PFSK-1 (cell line): ENCODE data around the gene CCDC9B.

Experiments used
- FOXP2 ChIP-seq: optimal IDR thresholded peaks from 2 replicates; pipeline ENCODE3; 2011; ENCODE audit warnings: borderline replicate concordance, control low read depth, inconsistent platforms; ENCODE audit not compliant: insufficient read depth; ENCODE audit errors: extremely low read length, extremely low read depth
- POLR2AphosphoS5 ChIP-seq: IDR thresholded peaks from 2 replicates; pipeline ENCODE4 v1.6.1; 2012; ENCODE audit warnings: low read depth, mild to moderate bottlenecking, control low read depth, low read length, moderate library complexity
- REST ChIP-seq, 2 experiments: IDR thresholded peaks; 2 replicates each; pipeline versions ENCODE4 v1.6.1 to v1.8.0; 2011 to 2012; ENCODE audit warnings: low read depth in 2 of 2, low read length in 2 of 2, control low read depth in 1 of 2, inconsistent platforms in 1 of 2, mild to moderate bottlenecking in 1 of 2, moderate library complexity in 1 of 2; ENCODE audit not compliant: insufficient read depth in 1 of 2
- SIN3A ChIP-seq: IDR thresholded peaks from 2 replicates; pipeline ENCODE4 v1.6.1; 2012; ENCODE audit warnings: mild to moderate bottlenecking, low read length, moderate library complexity, borderline replicate concordance; ENCODE audit not compliant: insufficient read depth
- TAF1 ChIP-seq: IDR thresholded peaks from 2 replicates; pipeline ENCODE4 v1.6.1; 2012; ENCODE audit warnings: low read length, control low read depth, borderline replicate concordance; ENCODE audit not compliant: insufficient read depth

CCDC9B gene

GRCh38 chr15:40306908-40307307, 33.8 kb downstream of the CCDC9B start:
- TF ChIP-seq REST (IDR thresholded peaks at IDR 0.05; ENCODE audit: insufficient read depth in 1 of 2, low read depth in 2 of 2, low read length in 2 of 2) = no peak
- TF ChIP-seq POLR2AphosphoS5 = no peak
- TF ChIP-seq TAF1 = no peak
- TF ChIP-seq SIN3A = no peak
- no peak for TF ChIP-seq FOXP2

GRCh38 chr15:40306371-40306770, 34.4 kb downstream of the CCDC9B start:
- TF ChIP-seq POLR2AphosphoS5 = no peak

GRCh38 chr15:40305281-40305680, 35.5 kb downstream of the CCDC9B start:
- TF ChIP-seq POLR2AphosphoS5 = no peak
- TF ChIP-seq FOXP2 = no peak
- TF ChIP-seq TAF1 = no peak
- TF ChIP-seq REST (IDR thresholded peaks at IDR 0.05; ENCODE audit: insufficient read depth in 1 of 2, low read depth in 2 of 2, low read length in 2 of 2) = no peak
- no peak for TF ChIP-seq SIN3A

- TF ChIP-seq FOXP2 (no peak), TAF1 (no peak), POLR2AphosphoS5 (no peak), SIN3A (no peak), REST (IDR thresholded peaks at IDR 0.05; ENCODE audit: insufficient read depth in 1 of 2, low read depth in 2 of 2, low read length in 2 of 2) (no peak)
Measured at GRCh38 chr15:40303576-40303975, 37.2 kb downstream of the CCDC9B start.

GRCh38 chr15:40302981-40303380, 37.8 kb downstream of the CCDC9B start:
- no peak for TF ChIP-seq REST (IDR thresholded peaks at IDR 0.05; ENCODE audit: insufficient read depth in 1 of 2, low read depth in 2 of 2, low read length in 2 of 2)
- TF ChIP-seq TAF1 = no peak
- no peak for TF ChIP-seq POLR2AphosphoS5
- no peak for TF ChIP-seq FOXP2
- no peak for TF ChIP-seq SIN3A

GRCh38 chr15:40302288-40302886, 38.4 kb downstream of the CCDC9B start:
- TF ChIP-seq TAF1 = no peak
- TF ChIP-seq SIN3A = no peak
- no peak for TF ChIP-seq POLR2AphosphoS5
- TF ChIP-seq FOXP2 = no peak
- no peak for TF ChIP-seq REST (IDR thresholded peaks at IDR 0.05; ENCODE audit: insufficient read depth in 1 of 2, low read depth in 2 of 2, low read length in 2 of 2)
